Measurements from ENCODE around the gene CYP4X1.
"Not testable (repeated sequence)": the region's sequence is repeated elsewhere in the genome, so short reads cannot be mapped to it uniquely, and the experiment has no call there.

GRCh38 chr1:47006437-47006836 is 17.0 kb upstream of the CYP4X1 start:
- TF ChIP-seq, protein P1, sequence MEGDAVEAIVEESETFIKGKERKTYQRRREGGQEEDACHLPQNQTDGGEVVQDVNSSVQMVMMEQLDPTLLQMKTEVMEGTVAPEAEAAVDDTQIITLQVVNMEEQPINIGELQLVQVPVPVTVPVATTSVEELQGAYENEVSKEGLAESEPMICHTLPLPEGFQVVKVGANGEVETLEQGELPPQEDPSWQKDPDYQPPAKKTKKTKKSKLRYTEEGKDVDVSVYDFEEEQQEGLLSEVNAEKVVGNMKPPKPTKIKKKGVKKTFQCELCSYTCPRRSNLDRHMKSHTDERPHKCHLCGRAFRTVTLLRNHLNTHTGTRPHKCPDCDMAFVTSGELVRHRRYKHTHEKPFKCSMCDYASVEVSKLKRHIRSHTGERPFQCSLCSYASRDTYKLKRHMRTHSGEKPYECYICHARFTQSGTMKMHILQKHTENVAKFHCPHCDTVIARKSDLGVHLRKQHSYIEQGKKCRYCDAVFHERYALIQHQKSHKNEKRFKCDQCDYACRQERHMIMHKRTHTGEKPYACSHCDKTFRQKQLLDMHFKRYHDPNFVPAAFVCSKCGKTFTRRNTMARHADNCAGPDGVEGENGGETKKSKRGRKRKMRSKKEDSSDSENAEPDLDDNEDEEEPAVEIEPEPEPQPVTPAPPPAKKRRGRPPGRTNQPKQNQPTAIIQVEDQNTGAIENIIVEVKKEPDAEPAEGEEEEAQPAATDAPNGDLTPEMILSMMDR (IDR thresholded peaks at IDR 0.05): not testable (repeated sequence)
- TF ChIP-seq POLR2A (IDR thresholded peaks at IDR 0.05): not testable (repeated sequence)
